ENCODE measurements around the gene TBCK.
"Not testable (repeated sequence)": the region's sequence is repeated elsewhere in the genome, so short reads cannot be mapped to it uniquely, and the experiment has no call there.

Gene TBCK

GRCh38 chr4:106315968-106316772 is at the start of gene TBCK, which contains the start of gene AIMP1:
Gene TBCK (minus strand): TSS chr4:106316209. CDS start chr4:106308960, 7,249 bp downstream.
Gene AIMP1 (plus strand): TSS chr4:106316550. CDS start chr4:106325010, 8,460 bp downstream.
- DNase-seq (ENCODE audit: low spot score) = peak; percentile 81

- no peak for DNase-seq (ENCODE audit: low spot score)
Observed at GRCh38 chr4:106365613-106366012, 49.6 kb upstream of the TBCK start.

GRCh38 chr4:106364282-106364681 is 48.3 kb upstream of the TBCK start:
- no peak for DNase-seq (ENCODE audit: low spot score)

- DNase-seq (ENCODE audit: low spot score) = no peak
Observed at GRCh38 chr4:106362086-106362825, 46.2 kb upstream of the TBCK start.

- no peak for DNase-seq (ENCODE audit: low spot score)
Observed at GRCh38 chr4:106358899-106359298, 42.9 kb upstream of the TBCK start.

- no peak for DNase-seq (ENCODE audit: low spot score)
Observed at GRCh38 chr4:106355193-106355592, 39.2 kb upstream of the TBCK start.

- no peak for DNase-seq (ENCODE audit: low spot score)
Observed at GRCh38 chr4:106353786-106354185, 37.8 kb upstream of the TBCK start.

GRCh38 chr4:106351016-106351415 is 35.0 kb upstream of the TBCK start:
- no peak for DNase-seq (ENCODE audit: low spot score)

GRCh38 chr4:106347167-106347566 is 31.2 kb upstream of the TBCK start:
- no peak for DNase-seq (ENCODE audit: low spot score)

GRCh38 chr4:106344647-106344970 is 28.6 kb upstream of the TBCK start:
- DNase-seq (ENCODE audit: low spot score) = no peak

- no peak for DNase-seq (ENCODE audit: low spot score)
Observed at GRCh38 chr4:106343865-106344646, 28.0 kb upstream of the TBCK start.

GRCh38 chr4:106340774-106341173 is 24.8 kb upstream of the TBCK start:
- no peak for DNase-seq (ENCODE audit: low spot score)

GRCh38 chr4:106339431-106339830 is 23.4 kb upstream of the TBCK start:
- DNase-seq (ENCODE audit: low spot score) = no peak

GRCh38 chr4:106338671-106339070 is 22.7 kb upstream of the TBCK start:
- DNase-seq (ENCODE audit: low spot score) = no peak

GRCh38 chr4:106337916-106338315 is 21.9 kb upstream of the TBCK start:
- no peak for DNase-seq (ENCODE audit: low spot score)

GRCh38 chr4:106336618-106337017 is 20.6 kb upstream of the TBCK start:
- no peak for DNase-seq (ENCODE audit: low spot score)

GRCh38 chr4:106334741-106335470 is 18.9 kb upstream of the TBCK start:
- DNase-seq (ENCODE audit: low spot score) = no peak

GRCh38 chr4:106333186-106333585 is 17.2 kb upstream of the TBCK start:
- no peak for DNase-seq (ENCODE audit: low spot score)

- DNase-seq (ENCODE audit: low spot score) = peak; percentile 51
Observed at GRCh38 chr4:106329041-106329618, 13.1 kb upstream of the TBCK start.

GRCh38 chr4:106325800-106326199 is 9.8 kb upstream of the TBCK start:
- DNase-seq (ENCODE audit: low spot score) = no peak

- no peak for DNase-seq (ENCODE audit: low spot score)
Observed at GRCh38 chr4:106323119-106323518, 7.1 kb upstream of the TBCK start.

GRCh38 chr4:106321814-106322213 is 5.8 kb upstream of the TBCK start:
- not testable (repeated sequence) for DNase-seq (ENCODE audit: low spot score)

Measured in iPS-NIHi11 (cell line).